Activated CD4-positive, CD25-positive, alpha-beta regulatory T cell treated with anti-CD3 and anti-CD28 coated beads, Interleukin-2, amount 50 U/mL, for 24 hours (primary cell): ENCODE measurements around the gene IRF3.

ENCODE experiments used
- ATAC-seq, 2 donors: fragments of 150-1000 bp; cut with Tn5 transposase; one replicate each; pipeline ENCODE4 v1.10.0; 2021; ENCODE audit warnings: mild to moderate bottlenecking in 1 of 2, moderate library complexity in 1 of 2

IRF3 gene

DNA sequence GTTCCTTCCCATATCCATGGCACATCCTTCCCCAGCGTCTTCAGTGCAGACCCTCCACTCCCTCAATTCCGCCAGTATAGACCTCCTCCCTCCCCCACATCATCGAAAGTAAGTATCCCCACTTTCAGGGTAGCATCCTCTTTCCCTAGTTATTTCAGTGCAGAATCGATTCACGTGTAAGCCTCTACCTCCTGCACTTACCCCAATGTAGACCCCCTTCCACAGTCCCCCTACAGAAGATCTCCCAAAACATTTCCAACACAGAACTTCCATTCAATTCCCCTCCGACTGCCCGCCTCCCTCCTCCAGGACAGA is 664 bp downstream of the IRF3 start:
- ATAC-seq = no peak

DNA sequence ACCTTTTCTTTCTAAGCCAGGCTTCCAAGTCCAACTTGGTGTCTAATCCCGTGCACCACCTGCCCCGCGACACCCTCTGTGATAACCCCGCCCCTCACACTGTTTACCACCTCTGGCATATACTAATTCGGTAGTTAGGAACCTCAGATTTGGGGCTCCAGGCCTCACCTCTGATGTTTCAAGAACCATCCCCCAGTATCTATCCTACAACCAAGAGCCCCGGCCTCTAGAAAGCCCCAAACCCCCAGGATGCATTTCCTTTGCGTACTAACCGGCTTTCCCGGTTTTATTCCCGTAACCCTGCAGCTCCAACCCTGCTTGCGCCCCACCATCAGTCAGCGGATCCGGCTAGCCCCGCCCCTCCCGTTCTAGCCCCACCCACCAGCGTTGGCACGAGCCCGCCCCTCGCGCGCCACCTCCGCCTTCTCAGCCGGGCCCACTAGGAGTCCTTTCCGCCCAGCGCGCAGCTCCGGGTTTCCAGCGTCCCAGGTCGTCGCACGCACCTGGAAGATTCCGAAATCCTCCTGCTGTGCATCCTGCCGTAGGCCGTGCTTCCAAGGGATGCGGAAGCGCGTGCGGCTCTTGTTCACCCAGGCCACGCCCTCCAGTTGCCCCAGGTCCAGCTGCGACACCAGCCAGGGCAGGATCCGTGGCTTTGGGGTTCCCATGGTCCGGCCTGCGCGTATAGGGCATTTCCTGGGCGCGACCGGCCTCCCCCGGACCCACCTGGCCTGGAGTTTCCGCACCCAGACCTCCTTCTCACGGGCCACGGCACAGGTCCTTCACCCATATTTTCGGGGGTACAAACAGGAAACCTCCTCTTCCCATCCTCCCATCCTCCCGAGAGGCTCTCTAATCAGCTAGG is 1.3 kb downstream of the IRF3 start:
- ATAC-seq = peak; percentile 55 to 63

DNA sequence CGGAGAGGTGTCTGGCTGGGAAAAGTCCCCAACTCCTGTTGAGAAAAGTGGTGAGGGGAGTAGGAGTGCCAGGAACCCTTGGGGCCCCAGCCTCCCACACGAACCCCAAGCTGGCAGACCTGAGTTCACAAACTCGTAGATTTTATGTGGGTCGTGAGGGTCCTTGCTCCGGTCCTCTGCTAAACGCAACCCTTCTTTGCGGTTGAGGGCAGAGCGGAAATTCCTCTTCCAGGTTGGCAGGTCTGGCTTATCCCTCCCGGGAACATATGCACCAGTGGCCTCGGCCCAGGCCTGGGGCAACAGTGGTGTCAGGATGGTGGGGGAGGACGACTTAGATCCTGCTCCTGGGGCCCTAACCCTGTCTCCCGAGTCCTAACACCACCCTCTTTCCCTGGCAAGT is 2.4 kb downstream of the IRF3 start:
- ATAC-seq = no peak

DNA sequence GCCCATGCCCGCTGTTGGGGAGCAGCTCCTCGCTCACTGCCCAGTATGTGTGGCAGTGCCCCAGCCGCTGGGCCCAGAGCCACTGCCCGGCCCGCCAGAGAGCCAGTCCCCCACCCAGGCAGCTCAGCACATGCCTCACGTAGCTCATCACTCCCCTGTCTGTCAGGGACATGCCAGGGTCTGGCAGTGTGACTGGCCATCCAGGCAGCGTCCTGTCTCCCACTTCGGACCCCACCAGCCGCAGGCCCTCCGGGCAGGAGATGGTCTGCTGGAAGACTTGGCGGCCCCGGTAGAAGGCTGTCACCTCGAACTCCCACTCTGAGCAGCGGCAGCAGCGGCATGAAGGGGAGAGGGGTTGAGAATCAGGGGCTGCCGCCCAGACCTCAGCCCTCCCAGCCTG is 3.6 kb downstream of the IRF3 start:
- no peak for ATAC-seq

DNA sequence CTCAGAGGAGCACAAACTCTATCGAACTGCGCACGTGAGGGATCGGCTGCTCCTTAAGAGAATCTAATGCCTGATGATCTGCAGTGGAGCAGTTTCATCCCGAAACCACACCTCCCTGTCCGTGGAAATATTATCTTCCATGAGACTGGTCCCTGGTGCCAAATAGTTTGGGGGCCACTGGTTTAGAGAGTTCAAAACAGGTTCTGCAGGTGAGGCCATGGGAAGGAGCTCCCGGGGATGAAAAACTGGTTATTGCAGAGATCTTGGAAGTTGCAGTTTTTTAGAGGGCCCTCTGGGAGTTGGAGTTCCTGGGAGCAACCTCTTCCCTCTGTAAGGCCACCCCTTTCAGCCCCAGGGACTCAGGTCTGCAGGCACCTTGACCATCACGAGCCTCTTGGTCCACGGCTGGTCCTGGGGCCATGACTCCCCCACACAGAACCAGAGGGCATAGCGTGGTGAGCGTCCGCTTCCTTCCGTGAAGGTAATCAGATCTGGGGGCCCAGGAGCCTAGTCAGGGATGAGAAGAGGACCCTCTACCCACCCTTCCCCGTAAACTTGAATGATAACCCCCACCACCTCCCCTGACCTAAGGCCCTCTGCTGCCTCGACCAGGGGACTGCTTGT is 5.2 kb downstream of the IRF3 start:
- no peak for ATAC-seq

DNA sequence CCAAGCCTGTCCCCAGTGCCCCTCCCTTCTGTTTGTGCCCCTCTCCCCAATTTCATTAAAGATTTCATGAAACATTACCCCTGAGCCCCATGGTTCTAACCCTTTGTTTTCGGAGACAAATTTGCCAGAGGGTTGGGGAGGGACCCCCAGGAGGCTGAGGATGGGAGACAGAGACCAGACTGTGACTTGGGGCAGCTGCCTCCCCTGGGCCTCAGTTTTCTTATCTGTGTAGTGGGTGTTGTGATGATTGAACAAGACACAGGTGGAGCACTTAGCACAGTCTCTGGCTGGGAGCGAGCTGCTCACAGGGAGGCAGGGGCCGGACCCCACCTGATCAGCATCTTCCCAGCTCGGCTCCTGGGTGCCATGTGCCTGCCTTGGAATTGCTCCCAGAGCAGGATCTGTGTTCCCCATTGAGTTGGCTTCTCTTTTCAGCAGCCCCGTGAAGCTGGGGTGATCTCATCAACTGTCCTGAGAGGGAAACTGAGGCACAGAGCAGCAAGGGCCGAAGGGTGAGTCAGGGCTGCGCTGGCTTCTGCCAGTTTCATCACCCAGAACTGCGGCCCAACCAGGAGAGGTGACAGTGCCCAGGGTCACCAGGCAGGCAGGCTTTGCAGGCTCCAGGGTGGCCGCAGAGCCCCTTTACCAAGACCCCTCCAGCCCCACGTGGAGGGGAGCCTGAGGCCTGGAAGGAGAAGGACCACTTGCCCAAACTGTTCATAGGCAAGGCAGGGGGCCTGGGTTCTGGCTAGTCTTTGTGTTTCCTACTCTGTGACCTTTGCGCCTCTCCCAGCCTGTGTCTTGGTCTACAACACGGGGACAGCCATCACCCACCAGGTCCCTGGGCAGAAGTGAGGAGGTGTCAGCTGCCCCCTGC is 6.9 kb downstream of the IRF3 start:
- ATAC-seq = no peak

DNA sequence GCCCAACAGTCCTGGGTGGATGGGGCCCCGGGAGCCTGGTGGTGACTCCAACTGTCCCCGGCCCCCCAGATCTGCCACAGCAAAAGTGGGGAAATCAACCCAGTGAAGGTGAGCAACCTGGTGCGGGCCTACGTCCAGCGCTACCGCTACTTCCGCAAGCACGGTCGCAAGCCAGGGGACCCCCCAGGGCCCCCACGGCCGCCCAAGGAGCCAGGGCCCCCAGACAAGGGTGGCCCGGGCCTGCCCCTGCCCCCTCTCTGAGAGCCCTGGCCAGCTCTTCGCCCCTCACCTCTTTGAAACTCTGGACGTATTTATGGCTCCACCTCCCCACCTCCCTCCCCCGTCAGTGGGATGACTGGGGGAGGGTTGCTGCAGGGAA is 7.5 kb downstream of the IRF3 start:
- ATAC-seq = no peak

DNA sequence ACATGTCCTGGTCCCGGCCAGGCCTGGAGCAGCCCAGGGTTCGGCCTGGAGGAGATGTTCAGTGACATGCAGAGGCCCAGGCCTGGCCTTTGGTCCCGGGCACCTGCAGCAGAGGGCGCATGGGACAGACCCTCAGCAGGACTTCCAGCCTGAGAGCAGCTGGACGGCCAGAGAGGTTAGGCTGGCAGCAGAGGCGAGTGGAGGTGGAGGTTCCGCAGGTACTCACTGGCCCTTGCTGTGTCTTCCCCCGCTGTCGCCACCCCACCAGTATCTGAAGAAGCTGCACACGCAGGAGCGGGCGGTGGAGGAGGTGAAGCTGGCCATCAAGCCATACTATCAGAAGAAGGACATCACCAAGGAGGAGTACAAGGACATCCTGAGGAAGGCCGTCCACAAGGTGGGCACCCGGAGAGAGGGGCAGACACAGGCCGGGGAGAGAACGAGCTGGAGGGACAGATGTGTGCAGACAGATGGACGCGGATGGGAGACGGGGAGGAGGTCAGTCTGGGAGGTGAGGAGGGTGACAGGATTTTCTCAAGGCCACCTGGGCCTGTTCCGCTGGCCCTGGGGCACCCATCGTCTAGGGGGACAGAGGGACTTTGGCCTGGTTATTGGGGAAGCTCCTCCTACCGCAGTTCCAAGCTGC is 8.0 kb downstream of the IRF3 start:
- ATAC-seq = no peak

DNA sequence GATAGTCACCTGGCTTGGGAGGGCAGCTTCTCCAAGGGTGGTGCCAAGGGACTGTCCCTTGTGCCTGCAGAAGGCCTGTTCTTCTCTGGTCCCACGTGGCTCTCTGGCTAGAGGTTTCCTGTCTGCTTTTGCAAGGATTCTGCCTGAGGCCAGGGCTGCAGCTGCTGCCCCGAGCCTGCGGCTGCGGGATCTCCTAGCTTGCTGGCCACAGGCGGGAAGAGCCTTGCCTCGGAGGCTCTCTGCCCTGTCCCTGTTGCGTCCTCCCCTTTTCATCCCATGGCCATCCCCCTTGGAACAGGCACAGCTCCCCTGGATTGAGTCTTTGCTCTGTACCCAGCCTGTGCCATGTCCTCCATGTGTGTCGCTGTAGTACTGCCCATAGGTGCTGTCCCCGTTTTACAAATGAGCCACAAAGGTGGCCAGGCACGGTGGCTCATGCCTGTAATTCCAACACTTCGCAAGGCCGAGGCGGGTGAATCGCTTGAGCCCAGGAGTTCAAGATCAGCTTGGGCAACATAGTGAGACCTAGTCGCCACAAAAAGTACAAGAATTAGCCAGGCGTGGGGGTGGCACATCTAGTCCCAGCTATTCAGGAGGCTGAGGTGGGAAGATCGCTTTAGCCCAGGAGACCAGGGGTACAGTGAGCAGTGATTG is 9.1 kb downstream of the IRF3 start:
- ATAC-seq = no peak

DNA sequence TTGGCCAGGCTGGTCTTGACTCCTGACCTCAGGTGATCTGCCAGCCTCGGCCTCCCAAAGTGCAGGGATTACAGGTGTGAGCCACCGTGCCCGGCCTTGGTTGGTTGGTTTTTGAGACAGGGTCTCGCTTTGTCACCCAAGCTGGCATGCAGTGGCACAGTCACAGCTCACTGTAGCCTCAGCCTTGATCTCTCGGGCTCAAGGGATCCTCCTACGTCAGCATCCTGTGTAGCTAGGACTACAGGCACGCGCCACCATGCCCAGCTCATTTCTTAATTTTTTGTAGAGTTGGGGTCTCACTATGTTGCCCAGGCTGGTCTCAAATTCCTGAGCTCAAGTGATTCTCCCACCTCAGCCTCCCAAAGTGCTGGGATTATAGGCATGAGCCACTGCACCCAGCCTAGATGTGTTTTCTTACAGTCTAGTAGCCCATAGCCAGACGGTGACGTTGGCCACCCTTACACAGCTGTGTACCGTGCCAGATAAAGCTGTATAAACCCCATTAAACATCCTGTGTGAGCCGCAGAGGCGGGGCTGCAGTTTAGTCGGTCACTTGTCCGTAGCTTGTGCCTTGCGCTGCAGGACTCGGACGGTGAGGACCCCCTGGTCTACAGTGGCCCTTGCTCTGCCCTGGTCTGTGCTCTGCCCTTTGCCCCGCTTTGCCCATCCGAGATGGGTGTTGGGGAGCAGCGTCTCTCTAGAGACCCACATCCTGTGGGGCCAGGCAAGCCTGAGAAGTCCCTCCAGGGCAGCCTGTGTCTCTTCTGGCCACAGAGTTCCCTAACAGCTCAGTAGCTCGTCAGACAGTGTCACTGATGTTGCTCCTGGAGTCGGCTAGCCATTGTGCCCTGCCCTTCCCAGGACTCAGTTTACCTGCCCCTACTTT is 9.8 kb downstream of the IRF3 start:
- no peak for ATAC-seq

DNA sequence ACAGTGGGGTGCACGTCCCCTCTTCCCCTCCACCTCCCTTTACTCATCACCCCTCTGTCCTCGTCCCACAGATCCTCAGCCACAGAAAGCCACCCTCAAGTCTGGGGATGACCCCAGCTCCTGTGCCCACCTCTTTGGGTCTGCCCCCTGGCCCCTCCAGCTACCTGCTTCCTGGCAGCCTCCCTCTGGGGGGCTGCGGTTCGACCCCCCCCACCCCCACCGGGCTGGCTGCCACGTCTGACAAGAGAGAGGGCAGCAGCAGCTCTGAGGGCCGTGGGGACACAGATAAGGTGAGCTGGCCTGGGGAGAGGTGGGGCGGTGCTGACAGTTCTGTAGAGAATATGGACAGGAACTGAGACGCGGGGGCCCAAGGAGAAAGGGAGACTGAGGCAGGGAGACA is 11.1 kb downstream of the IRF3 start:
- no peak for ATAC-seq

DNA sequence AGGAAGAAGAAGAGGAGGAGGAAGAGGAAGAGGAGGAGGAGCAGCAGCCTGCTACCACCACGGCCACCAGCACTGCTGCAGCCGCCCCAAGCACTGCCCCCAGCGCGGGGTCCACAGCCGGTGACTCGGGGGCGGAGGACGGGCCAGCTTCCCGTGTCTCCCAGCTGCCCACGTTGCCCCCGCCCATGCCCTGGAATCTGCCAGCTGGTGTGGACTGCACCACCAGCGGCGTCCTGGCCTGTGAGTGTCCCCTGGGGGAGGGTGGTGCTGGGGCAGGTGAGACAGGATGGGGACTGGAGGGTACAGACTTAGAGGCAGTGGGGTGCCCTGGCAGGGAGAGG is 12.2 kb downstream of the IRF3 start:
- no peak for ATAC-seq

DNA sequence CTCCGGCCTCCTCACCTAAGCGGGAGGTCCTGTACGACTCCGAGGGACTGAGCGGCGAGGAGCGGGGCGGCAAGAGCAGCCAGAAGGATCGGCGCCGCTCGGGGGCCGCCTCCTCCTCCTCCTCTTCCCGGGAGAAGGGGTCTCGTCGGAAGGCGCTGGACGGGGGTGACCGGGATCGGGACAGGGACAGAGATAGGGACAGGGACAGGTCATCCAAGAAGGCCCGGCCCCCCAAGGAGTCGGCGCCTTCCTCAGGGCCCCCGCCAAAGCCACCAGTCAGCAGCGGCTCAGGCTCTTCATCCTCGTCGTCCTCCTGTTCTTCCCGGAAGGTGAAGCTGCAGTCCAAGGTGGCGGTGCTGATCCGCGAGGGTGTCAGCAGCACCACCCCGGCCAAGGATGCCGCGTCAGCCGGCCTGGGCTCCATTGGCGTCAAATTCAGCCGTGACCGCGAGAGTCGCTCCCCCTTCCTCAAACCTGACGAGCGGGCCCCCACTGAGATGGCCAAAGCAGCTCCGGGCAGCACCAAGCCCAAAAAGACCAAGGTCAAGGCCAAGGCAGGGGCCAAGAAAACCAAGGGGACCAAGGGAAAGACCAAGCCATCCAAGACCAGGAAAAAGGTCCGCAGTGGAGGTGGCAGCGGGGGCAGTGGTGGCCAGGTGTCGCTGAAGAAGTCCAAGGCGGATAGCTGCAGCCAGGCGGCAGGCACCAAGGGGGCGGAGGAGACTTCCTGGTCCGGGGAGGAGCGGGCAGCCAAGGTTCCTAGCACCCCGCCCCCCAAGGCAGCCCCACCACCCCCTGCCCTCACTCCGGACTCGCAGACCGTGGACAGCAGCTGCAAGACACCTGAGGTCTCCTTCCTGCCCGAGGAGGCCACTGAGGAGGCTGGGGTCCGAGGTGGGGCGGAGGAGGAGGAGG is 12.8 kb downstream of the IRF3 start:
- no peak for ATAC-seq

DNA sequence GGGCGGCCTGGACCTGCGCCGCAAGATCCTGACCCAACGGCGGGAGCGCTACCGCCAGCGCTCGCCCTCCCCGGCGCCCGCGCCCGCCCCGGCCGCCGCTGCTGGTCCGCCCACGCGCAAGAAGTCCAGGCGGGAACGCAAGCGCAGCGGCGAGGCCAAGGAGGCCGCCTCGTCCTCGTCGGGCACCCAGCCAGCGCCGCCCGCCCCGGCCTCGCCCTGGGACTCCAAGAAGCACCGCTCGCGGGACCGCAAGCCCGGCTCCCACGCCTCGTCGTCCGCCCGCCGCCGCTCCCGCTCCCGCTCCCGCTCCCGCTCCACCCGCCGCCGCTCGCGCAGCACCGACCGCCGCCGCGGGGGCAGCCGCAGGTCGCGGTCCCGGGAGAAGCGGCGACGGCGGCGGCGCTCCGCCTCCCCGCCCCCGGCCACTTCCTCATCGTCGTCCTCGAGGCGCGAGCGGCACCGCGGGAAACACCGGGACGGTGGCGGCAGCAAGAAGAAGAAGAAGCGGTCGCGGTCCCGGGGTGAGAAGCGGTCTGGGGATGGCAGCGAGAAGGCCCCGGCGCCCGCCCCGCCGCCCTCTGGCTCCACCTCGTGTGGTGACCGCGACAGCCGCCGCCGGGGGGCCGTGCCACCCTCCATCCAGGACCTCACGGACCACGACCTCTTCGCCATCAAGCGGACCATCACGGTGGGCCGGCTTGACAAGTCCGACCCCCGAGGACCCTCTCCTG is 13.7 kb downstream of the IRF3 start:
- ATAC-seq = no peak

DNA sequence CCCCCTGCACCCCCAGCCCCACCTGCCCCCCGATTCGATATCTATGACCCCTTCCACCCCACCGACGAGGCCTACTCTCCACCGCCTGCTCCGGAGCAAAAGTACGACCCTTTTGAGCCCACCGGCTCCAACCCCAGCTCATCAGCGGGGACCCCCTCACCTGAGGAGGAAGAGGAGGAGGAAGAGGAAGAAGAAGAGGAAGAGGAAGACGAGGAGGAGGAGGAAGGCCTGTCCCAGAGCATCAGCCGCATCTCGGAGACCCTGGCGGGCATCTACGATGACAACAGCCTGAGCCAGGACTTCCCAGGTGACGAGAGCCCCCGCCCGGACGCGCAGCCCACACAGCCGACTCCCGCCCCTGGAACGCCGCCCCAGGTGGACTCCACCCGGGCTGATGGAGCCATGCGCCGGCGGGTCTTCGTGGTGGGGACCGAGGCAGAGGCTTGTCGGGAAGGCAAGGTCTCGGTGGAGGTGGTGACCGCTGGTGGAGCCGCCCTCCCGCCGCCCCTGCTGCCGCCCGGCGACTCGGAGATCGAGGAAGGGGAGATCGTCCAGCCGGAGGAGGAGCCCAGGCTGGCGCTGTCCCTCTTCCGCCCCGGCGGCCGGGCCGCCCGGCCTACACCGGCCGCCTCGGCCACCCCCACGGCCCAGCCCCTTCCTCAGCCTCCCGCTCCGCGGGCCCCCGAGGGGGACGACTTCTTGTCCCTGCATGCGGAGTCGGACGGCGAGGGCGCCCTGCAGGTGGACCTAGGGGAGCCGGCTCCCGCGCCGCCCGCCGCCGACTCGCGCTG is 14.4 kb downstream of the IRF3 start:
- ATAC-seq = no peak

DNA sequence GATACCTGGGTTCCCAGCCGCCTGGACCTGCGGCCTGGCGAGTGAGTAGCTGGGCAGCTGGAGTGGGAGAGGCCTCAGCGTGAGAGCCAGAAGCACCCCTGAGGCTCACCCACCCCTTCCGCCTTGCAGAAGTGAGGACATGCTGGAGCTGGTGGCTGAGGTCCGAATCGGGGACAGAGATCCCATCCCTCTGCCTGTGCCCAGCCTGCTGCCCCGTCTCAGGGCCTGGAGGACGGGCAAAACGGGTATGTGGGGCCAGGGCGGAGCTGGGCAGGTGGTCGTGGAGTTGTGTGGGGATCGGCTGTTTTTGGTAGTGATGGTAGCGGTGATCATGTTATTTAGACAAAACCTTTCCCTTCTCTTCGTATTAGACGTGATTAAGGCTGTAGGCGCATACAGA is 19.1 kb downstream of the IRF3 start:
- no peak for ATAC-seq

DNA sequence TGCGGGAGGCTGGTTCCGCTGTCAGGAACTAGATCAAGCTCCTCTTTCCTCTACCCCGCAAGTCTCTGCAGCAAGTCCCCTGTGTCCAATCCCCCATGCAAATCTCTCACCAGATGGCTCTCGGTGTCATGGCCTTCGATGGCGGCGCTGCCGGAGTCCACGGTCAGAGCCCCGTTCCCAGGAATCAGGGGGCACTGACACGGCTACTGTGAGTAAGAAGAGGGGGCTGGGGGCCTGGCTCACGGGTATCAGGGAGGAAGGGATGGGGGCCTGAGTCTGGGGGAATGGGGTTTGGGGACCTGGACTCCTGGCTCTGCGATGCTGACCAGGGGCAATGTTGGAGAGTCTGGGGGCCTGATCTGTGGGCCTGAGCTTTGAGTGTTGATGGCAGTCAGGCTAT is 19.7 kb downstream of the IRF3 start:
- no peak for ATAC-seq

DNA sequence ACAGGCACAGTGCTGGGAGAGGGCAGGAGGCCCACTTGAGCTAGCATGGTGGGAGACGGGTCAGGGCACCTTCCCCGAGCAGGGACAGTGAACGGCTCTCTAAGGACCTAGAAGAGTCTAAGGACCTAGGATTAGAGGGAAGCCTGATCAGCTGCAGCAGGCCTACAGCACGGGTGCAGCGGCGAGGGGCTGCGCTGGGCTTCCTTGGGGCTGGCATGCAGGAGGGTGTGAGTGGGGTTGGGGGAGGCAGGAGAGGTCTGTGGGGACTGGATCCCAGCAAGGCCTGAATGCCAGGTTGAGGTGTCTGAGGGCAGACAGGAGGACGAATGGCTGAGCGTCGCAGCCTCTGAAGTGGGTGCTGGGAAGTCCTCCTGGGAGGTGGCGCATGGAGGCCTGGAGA is 20.1 kb downstream of the IRF3 start:
- no peak for ATAC-seq

DNA sequence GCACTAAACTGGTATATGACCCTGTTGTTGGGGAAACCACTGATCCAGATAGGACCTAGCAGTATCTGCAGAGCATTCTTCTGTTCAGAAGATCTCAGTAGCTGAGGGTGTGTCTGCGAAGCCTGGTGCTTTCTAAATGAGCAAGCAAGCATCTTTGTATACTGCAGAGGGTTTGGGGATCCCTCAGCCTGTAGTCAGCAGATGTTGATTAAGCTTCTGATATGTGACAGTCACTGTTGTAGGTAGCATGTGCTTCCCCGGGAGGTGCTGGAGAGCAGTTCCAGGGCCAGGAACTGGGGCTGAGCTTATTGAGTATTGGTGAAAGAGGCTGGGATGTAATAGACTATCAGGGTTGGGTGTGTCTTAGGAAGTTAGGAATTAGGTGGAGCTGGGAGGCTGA is 22.2 kb downstream of the IRF3 start:
- ATAC-seq = no peak
